Measurements from ENCODE around the gene AGA. TPM values are rescaled to one million over a fixed set of nuclear protein-coding genes. Genes with fewer than 3 reads are reported as not detected.

Gene AGA
- polyA plus RNA-seq, 1 of the 3 experiments (the other 2 are of a cell fraction) = 36.8 TPM

- Histone ChIP-seq H3K4me2 (no peak overlapping the region), H3K36me3 (replicated peaks in 1 of 2; ENCODE audit: control insufficient read depth in 1 of 2, insufficient read depth in 2 of 2, low read length in 1 of 2) (no peaks in the 10 kb centered on the region), H4K20me1 (ENCODE audit: insufficient read depth) (no peaks in the 10 kb centered on the region), H3K9me3 (no peaks in the 10 kb centered on the region), H3K79me2 (ENCODE audit: insufficient read depth) (no peaks in the 10 kb centered on the region), H3F3A (replicated peaks; ENCODE audit: insufficient read depth) (no peaks in the 10 kb centered on the region), H3K9me2 (no peaks in the 10 kb centered on the region), H3K4me3 (ENCODE audit: low read depth in 2 of 2, low read length in 1 of 2) (no peak overlapping the region), H3K27me3 (ENCODE audit: insufficient read depth) (no peaks in the 10 kb centered on the region), H3K4me1 (ENCODE audit: control insufficient read depth in 1 of 2, insufficient read depth in 2 of 2, low read depth in 1 of 2, low read length in 1 of 2) (peaks cover 0 to 7% of the 10 kb centered on the region in 2 experiments; a peak in 2 of 4 replicates), H3K27ac (ENCODE audit: low read depth in 2 of 2, low read length in 1 of 2) (no peak overlapping the region), H2AFZ (ENCODE audit: low read depth) (no peak overlapping the region), H3K9ac (no peak overlapping the region)
- WGBS (ENCODE audit: low lambda C conversion rate) = 42% methylated on average over 1 of the region's 1 CpG
- POLR2A ChIA-PET = no interaction called here
- CTCF ChIA-PET = interaction anchor here (0.9 kb wide), 1 partner anchor 67 kb away, joined by 3 read pairs; no protein-coding TSS in a partner anchor
- TF ChIP-seq FOXJ3 (CRISPR knock-in tag; IDR thresholded peaks at IDR 0.05) = no peak
- TF ChIP-seq, protein P1, sequence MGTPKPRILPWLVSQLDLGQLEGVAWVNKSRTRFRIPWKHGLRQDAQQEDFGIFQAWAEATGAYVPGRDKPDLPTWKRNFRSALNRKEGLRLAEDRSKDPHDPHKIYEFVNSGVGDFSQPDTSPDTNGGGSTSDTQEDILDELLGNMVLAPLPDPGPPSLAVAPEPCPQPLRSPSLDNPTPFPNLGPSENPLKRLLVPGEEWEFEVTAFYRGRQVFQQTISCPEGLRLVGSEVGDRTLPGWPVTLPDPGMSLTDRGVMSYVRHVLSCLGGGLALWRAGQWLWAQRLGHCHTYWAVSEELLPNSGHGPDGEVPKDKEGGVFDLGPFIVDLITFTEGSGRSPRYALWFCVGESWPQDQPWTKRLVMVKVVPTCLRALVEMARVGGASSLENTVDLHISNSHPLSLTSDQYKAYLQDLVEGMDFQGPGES (IDR thresholded peaks at IDR 0.05; ENCODE audit: low read depth, low read length) = no peak
- no peak for TF ChIP-seq MEF2A (IDR thresholded peaks at IDR 0.05; ENCODE audit: borderline replicate concordance, low read depth)
- no peak for TF ChIP-seq JUND (IDR thresholded peaks at IDR 0.05)
- TF ChIP-seq, protein P2, sequence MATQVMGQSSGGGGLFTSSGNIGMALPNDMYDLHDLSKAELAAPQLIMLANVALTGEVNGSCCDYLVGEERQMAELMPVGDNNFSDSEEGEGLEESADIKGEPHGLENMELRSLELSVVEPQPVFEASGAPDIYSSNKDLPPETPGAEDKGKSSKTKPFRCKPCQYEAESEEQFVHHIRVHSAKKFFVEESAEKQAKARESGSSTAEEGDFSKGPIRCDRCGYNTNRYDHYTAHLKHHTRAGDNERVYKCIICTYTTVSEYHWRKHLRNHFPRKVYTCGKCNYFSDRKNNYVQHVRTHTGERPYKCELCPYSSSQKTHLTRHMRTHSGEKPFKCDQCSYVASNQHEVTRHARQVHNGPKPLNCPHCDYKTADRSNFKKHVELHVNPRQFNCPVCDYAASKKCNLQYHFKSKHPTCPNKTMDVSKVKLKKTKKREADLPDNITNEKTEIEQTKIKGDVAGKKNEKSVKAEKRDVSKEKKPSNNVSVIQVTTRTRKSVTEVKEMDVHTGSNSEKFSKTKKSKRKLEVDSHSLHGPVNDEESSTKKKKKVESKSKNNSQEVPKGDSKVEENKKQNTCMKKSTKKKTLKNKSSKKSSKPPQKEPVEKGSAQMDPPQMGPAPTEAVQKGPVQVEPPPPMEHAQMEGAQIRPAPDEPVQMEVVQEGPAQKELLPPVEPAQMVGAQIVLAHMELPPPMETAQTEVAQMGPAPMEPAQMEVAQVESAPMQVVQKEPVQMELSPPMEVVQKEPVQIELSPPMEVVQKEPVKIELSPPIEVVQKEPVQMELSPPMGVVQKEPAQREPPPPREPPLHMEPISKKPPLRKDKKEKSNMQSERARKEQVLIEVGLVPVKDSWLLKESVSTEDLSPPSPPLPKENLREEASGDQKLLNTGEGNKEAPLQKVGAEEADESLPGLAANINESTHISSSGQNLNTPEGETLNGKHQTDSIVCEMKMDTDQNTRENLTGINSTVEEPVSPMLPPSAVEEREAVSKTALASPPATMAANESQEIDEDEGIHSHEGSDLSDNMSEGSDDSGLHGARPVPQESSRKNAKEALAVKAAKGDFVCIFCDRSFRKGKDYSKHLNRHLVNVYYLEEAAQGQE (IDR thresholded peaks at IDR 0.05; ENCODE audit: low read depth, low read length) = no peak
- TF ChIP-seq, protein P3, sequence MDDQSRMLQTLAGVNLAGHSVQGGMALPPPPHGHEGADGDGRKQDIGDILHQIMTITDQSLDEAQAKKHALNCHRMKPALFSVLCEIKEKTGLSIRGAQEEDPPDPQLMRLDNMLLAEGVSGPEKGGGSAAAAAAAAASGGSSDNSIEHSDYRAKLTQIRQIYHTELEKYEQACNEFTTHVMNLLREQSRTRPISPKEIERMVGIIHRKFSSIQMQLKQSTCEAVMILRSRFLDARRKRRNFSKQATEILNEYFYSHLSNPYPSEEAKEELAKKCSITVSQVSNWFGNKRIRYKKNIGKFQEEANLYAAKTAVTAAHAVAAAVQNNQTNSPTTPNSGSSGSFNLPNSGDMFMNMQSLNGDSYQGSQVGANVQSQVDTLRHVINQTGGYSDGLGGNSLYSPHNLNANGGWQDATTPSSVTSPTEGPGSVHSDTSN (IDR thresholded peaks at IDR 0.05) = no peak
- TF ChIP-seq EP300 (IDR thresholded peaks at IDR 0.05; ENCODE audit: borderline replicate concordance in 1 of 2, low read depth in 1 of 2, low read length in 1 of 2) = no peak
- TF ChIP-seq MAX (IDR thresholded peaks at IDR 0.05; ENCODE audit: low read depth) = no peak
- TF ChIP-seq FOXM1 (IDR thresholded peaks at IDR 0.05; ENCODE audit: low read depth) = no peak
- TF ChIP-seq SIN3A (IDR thresholded peaks at IDR 0.05; ENCODE audit: borderline replicate concordance, low read depth, low read length) = no peak
- TF ChIP-seq EZH2phosphoT487 (IDR thresholded peaks at IDR 0.05; ENCODE audit: borderline replicate concordance, low read depth) = no peak
- TF ChIP-seq TCF12 (IDR thresholded peaks at IDR 0.05) = no peak
- TF ChIP-seq GABPA (IDR thresholded peaks at IDR 0.05; ENCODE audit: low read depth) = no peak
- no peak for TF ChIP-seq YY1 (IDR thresholded peaks at IDR 0.05; ENCODE audit: low read depth)
- no peak for TF ChIP-seq RAD21 (IDR thresholded peaks at IDR 0.05; ENCODE audit: low read length)
- TF ChIP-seq NRF1 (IDR thresholded peaks at IDR 0.05; ENCODE audit: low read depth, low read length) = no peak
- no peak for TF ChIP-seq ELF1 (IDR thresholded peaks at IDR 0.05)
- peak; percentile 19 for DNase-seq
Observed at GRCh38 chr4:177473991-177474390, 31.8 kb upstream of the AGA start.

All from SK-N-SH (cell line).